ENCODE results near the gene CLRN1.

CLRN1 gene

GRCh38 chr3:150972366-150973071 lies at the start of gene CLRN1:
CLRN1 (minus strand) TSS chr3:150972727; CDS start chr3:150972708, 19 bp downstream.
- H3K4me3 ChIP-seq (ENCODE audit: low read length), result no peak within 1 kb of the TSS; the same call in 1 of the 2 replicates
- H3K27ac ChIP-seq (ENCODE audit: low read length), result no peak within 1 kb of the TSS
- H3K9ac ChIP-seq (ENCODE audit: low read depth, low read length), result no peak within 1 kb of the TSS

GRCh38 chr3:151016478-151016795 lies 43.9 kb upstream of the CLRN1 start:
- no peak overlapping the region for H3K4me3 ChIP-seq (ENCODE audit: low read length)
- no peak overlapping the region for H3K27ac ChIP-seq (ENCODE audit: low read length)
- H3K36me3 ChIP-seq (ENCODE audit: insufficient read depth, low read depth, low read length), result no peaks in the 10 kb centered on the region
- H3K27me3 ChIP-seq (ENCODE audit: insufficient read depth, low read length), result no peaks in the 10 kb centered on the region
- H3K9me3 ChIP-seq (ENCODE audit: insufficient read depth, low read depth, low read length), result no peaks in the 10 kb centered on the region
- H3K9ac ChIP-seq (ENCODE audit: low read depth, low read length), result no peak overlapping the region
- H3K4me1 ChIP-seq (ENCODE audit: insufficient read depth, low read length), result no peaks in the 10 kb centered on the region

More at GRCh38 chr3:150972366-150973071, at the start of gene CLRN1:
- Histone ChIP-seq H3K27me3 (ENCODE audit: insufficient read depth, low read length) (no peaks in the 10 kb centered on the region), H3K9me3 (ENCODE audit: insufficient read depth, low read depth, low read length) (no peaks in the 10 kb centered on the region), H3K4me1 (ENCODE audit: insufficient read depth, low read length) (peaks cover 44% of the 10 kb centered on the region), H3K36me3 (ENCODE audit: insufficient read depth, low read depth, low read length) (no peaks in the 10 kb centered on the region)

- Histone ChIP-seq H3K9me3 (ENCODE audit: insufficient read depth, low read depth, low read length) (no peaks in the 10 kb centered on the region), H3K4me1 (ENCODE audit: insufficient read depth, low read length) (no peaks in the 10 kb centered on the region), H3K27me3 (ENCODE audit: insufficient read depth, low read length) (no peaks in the 10 kb centered on the region), H3K4me3 (ENCODE audit: low read length) (no peak overlapping the region), H3K27ac (ENCODE audit: low read length) (no peak overlapping the region), H3K9ac (ENCODE audit: low read depth, low read length) (no peak overlapping the region), H3K36me3 (ENCODE audit: insufficient read depth, low read depth, low read length) (no peaks in the 10 kb centered on the region)
Observed at GRCh38 chr3:151015767-151016477, 43.4 kb upstream of the CLRN1 start.

GRCh38 chr3:151015181-151015580 lies 42.7 kb upstream of the CLRN1 start:
- no peak overlapping the region for H3K27ac ChIP-seq (ENCODE audit: low read length)
- no peaks in the 10 kb centered on the region for H3K9me3 ChIP-seq (ENCODE audit: insufficient read depth, low read depth, low read length)
- no peak overlapping the region for H3K9ac ChIP-seq (ENCODE audit: low read depth, low read length)
- H3K27me3 ChIP-seq (ENCODE audit: insufficient read depth, low read length), result no peaks in the 10 kb centered on the region
- H3K4me3 ChIP-seq (ENCODE audit: low read length), result no peak overlapping the region
- no peaks in the 10 kb centered on the region for H3K4me1 ChIP-seq (ENCODE audit: insufficient read depth, low read length)
- no peaks in the 10 kb centered on the region for H3K36me3 ChIP-seq (ENCODE audit: insufficient read depth, low read depth, low read length)

GRCh38 chr3:151014501-151015018 lies 42.0 kb upstream of the CLRN1 start:
- Histone ChIP-seq H3K4me1 (ENCODE audit: insufficient read depth, low read length) (no peaks in the 10 kb centered on the region), H3K27me3 (ENCODE audit: insufficient read depth, low read length) (no peaks in the 10 kb centered on the region), H3K4me3 (ENCODE audit: low read length) (no peak overlapping the region), H3K9me3 (ENCODE audit: insufficient read depth, low read depth, low read length) (no peaks in the 10 kb centered on the region), H3K36me3 (ENCODE audit: insufficient read depth, low read depth, low read length) (no peaks in the 10 kb centered on the region), H3K27ac (ENCODE audit: low read length) (no peak overlapping the region), H3K9ac (ENCODE audit: low read depth, low read length) (no peak overlapping the region)

GRCh38 chr3:151012753-151013152 lies 40.2 kb upstream of the CLRN1 start:
- Histone ChIP-seq H3K4me3 (ENCODE audit: low read length) (no peak overlapping the region), H3K4me1 (ENCODE audit: insufficient read depth, low read length) (no peaks in the 10 kb centered on the region), H3K36me3 (ENCODE audit: insufficient read depth, low read depth, low read length) (no peaks in the 10 kb centered on the region), H3K27ac (ENCODE audit: low read length) (no peak overlapping the region), H3K27me3 (ENCODE audit: insufficient read depth, low read length) (no peaks in the 10 kb centered on the region), H3K9me3 (ENCODE audit: insufficient read depth, low read depth, low read length) (no peaks in the 10 kb centered on the region), H3K9ac (ENCODE audit: low read depth, low read length) (no peak overlapping the region)

GRCh38 chr3:151011427-151011826 lies 38.9 kb upstream of the CLRN1 start:
- H3K9ac ChIP-seq (ENCODE audit: low read depth, low read length), result no peak overlapping the region
- H3K27me3 ChIP-seq (ENCODE audit: insufficient read depth, low read length), result no peaks in the 10 kb centered on the region
- no peak overlapping the region for H3K27ac ChIP-seq (ENCODE audit: low read length)
- H3K36me3 ChIP-seq (ENCODE audit: insufficient read depth, low read depth, low read length), result no peaks in the 10 kb centered on the region
- H3K4me3 ChIP-seq (ENCODE audit: low read length), result no peak overlapping the region
- no peaks in the 10 kb centered on the region for H3K4me1 ChIP-seq (ENCODE audit: insufficient read depth, low read length)
- no peaks in the 10 kb centered on the region for H3K9me3 ChIP-seq (ENCODE audit: insufficient read depth, low read depth, low read length)

GRCh38 chr3:151009981-151010380 lies 37.5 kb upstream of the CLRN1 start:
- no peaks in the 10 kb centered on the region for H3K9me3 ChIP-seq (ENCODE audit: insufficient read depth, low read depth, low read length)
- H3K9ac ChIP-seq (ENCODE audit: low read depth, low read length), result no peak overlapping the region
- no peaks in the 10 kb centered on the region for H3K27me3 ChIP-seq (ENCODE audit: insufficient read depth, low read length)
- no peak overlapping the region for H3K4me3 ChIP-seq (ENCODE audit: low read length)
- no peaks in the 10 kb centered on the region for H3K4me1 ChIP-seq (ENCODE audit: insufficient read depth, low read length)
- H3K36me3 ChIP-seq (ENCODE audit: insufficient read depth, low read depth, low read length), result no peaks in the 10 kb centered on the region
- no peak overlapping the region for H3K27ac ChIP-seq (ENCODE audit: low read length)

- Histone ChIP-seq H3K4me1 (ENCODE audit: insufficient read depth, low read length) (no peaks in the 10 kb centered on the region), H3K9ac (ENCODE audit: low read depth, low read length) (no peak overlapping the region), H3K9me3 (ENCODE audit: insufficient read depth, low read depth, low read length) (no peaks in the 10 kb centered on the region), H3K27me3 (ENCODE audit: insufficient read depth, low read length) (no peaks in the 10 kb centered on the region), H3K27ac (ENCODE audit: low read length) (no peak overlapping the region), H3K36me3 (ENCODE audit: insufficient read depth, low read depth, low read length) (no peaks in the 10 kb centered on the region), H3K4me3 (ENCODE audit: low read length) (no peak overlapping the region)
Observed at GRCh38 chr3:151009430-151009829, 36.9 kb upstream of the CLRN1 start.

GRCh38 chr3:151008699-151009098 lies 36.2 kb upstream of the CLRN1 start:
- Histone ChIP-seq H3K27me3 (ENCODE audit: insufficient read depth, low read length) (no peaks in the 10 kb centered on the region), H3K9me3 (ENCODE audit: insufficient read depth, low read depth, low read length) (no peaks in the 10 kb centered on the region), H3K36me3 (ENCODE audit: insufficient read depth, low read depth, low read length) (no peaks in the 10 kb centered on the region), H3K9ac (ENCODE audit: low read depth, low read length) (no peak overlapping the region), H3K27ac (ENCODE audit: low read length) (no peak overlapping the region), H3K4me1 (ENCODE audit: insufficient read depth, low read length) (no peaks in the 10 kb centered on the region), H3K4me3 (ENCODE audit: low read length) (no peak overlapping the region)

- Histone ChIP-seq H3K36me3 (ENCODE audit: insufficient read depth, low read depth, low read length) (no peaks in the 10 kb centered on the region), H3K9ac (ENCODE audit: low read depth, low read length) (no peak overlapping the region), H3K4me1 (ENCODE audit: insufficient read depth, low read length) (peaks cover 8% of the 10 kb centered on the region), H3K27ac (ENCODE audit: low read length) (no peak overlapping the region), H3K27me3 (ENCODE audit: insufficient read depth, low read length) (no peaks in the 10 kb centered on the region), H3K9me3 (ENCODE audit: insufficient read depth, low read depth, low read length) (no peaks in the 10 kb centered on the region), H3K4me3 (ENCODE audit: low read length) (no peak overlapping the region)
Observed at GRCh38 chr3:151003768-151004134, 31.2 kb upstream of the CLRN1 start.

Measured in iPS-20b (cell line).